ENCODE results near the gene GULP1. TPM values are rescaled to one million over a fixed set of nuclear protein-coding genes. Genes with fewer than 3 reads are reported as not detected.
A peak's percentile ranks its signal among the peaks of the same experiment; 100 is the strongest.

Gene GULP1
- total and polyA plus RNA-seq, 2 of the 13 experiments (the other 11 are each of a cell fraction or from before 2014, with no cell fraction given), result 0.15 TPM; not detected in 1

DNA sequence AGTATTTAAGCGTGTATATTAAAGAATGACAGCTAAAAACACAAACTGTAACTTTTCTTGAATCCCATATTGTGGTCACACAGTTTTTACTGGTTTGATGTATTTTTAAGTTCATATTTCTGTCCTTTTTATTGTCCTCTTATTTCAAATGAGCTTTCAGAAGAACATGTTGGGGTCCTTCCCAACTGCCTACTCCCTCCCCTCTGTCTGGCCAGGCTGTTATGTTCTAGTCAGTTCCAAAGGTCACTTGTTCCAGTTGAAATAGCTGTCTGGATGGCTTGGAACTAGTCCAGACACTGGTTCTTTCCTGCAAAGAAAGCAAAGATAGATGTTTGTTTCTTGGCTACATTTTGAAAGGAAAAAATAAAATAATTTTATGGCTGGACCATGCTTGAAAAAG, 306.9 kb downstream of the GULP1 start (continued):
- TF ChIP-seq, protein P1, sequence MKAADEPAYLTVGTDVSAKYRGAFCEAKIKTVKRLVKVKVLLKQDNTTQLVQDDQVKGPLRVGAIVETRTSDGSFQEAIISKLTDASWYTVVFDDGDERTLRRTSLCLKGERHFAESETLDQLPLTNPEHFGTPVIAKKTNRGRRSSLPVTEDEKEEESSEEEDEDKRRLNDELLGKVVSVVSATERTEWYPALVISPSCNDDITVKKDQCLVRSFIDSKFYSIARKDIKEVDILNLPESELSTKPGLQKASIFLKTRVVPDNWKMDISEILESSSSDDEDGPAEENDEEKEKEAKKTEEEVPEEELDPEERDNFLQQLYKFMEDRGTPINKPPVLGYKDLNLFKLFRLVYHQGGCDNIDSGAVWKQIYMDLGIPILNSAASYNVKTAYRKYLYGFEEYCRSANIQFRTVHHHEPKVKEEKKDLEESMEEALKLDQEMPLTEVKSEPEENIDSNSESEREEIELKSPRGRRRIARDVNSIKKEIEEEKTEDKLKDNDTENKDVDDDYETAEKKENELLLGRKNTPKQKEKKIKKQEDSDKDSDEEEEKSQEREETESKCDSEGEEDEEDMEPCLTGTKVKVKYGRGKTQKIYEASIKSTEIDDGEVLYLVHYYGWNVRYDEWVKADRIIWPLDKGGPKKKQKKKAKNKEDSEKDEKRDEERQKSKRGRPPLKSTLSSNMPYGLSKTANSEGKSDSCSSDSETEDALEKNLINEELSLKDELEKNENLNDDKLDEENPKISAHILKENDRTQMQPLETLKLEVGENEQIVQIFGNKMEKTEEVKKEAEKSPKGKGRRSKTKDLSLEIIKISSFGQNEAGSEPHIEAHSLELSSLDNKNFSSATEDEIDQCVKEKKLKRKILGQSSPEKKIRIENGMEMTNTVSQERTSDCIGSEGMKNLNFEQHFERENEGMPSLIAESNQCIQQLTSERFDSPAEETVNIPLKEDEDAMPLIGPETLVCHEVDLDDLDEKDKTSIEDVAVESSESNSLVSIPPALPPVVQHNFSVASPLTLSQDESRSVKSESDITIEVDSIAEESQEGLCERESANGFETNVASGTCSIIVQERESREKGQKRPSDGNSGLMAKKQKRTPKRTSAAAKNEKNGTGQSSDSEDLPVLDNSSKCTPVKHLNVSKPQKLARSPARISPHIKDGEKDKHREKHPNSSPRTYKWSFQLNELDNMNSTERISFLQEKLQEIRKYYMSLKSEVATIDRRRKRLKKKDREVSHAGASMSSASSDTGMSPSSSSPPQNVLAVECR (CRISPR knock-in tag; IDR thresholded peaks at IDR 0.05; ENCODE audit: borderline replicate concordance), result no peak
- TF ChIP-seq ZNF7 (CRISPR knock-in tag; IDR thresholded peaks at IDR 0.05), result no peak
- TF ChIP-seq HNF4A (CRISPR knock-in tag; IDR thresholded peaks at IDR 0.05), result peak; percentile 78
- TF ChIP-seq, protein P2, sequence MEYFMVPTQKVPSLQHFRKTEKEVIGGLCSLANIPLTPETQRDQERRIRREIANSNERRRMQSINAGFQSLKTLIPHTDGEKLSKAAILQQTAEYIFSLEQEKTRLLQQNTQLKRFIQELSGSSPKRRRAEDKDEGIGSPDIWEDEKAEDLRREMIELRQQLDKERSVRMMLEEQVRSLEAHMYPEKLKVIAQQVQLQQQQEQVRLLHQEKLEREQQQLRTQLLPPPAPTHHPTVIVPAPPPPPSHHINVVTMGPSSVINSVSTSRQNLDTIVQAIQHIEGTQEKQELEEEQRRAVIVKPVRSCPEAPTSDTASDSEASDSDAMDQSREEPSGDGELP (IDR thresholded peaks at IDR 0.05; ENCODE audit: borderline replicate concordance, low read depth), result no peak
- no peak for TF ChIP-seq PCBP1 (IDR thresholded peaks at IDR 0.05; ENCODE audit: borderline replicate concordance, low read depth, low read length)
- TF ChIP-seq ZNF644 (CRISPR knock-in tag; IDR thresholded peaks at IDR 0.05; ENCODE audit: low read depth), result peak; percentile 82; the same call in 1 of the 2 replicates
- TF ChIP-seq REST (IDR thresholded peaks at IDR 0.05; ENCODE audit: borderline replicate concordance in 1 of 2, low read depth in 1 of 2, low read length in 2 of 2), result no peak
- TF ChIP-seq MXD4 (CRISPR knock-in tag; IDR thresholded peaks at IDR 0.05), result no peak
- TF ChIP-seq NFE2L2 (IDR thresholded peaks at IDR 0.05; ENCODE audit: low read length), result no peak
- peak; percentile 72 for TF ChIP-seq HNF4G (IDR thresholded peaks at IDR 0.05; ENCODE audit: borderline replicate concordance, low read depth, low read length)
- TF ChIP-seq HNF4G (CRISPR knock-in tag; IDR thresholded peaks at IDR 0.05; ENCODE audit: borderline replicate concordance, low read depth), result no peak
- TF ChIP-seq ZNF451 (CRISPR knock-in tag; IDR thresholded peaks at IDR 0.05), result no peak
- no peak for TF ChIP-seq SRSF1 (optimal IDR thresholded peaks at IDR 0.05; ENCODE audit: low read depth, low read length)
- TF ChIP-seq PHF8 (CRISPR knock-in tag; IDR thresholded peaks at IDR 0.05), result no peak
- no peak for TF ChIP-seq MZF1 (CRISPR knock-in tag; IDR thresholded peaks at IDR 0.05; ENCODE audit: borderline replicate concordance)
- TF ChIP-seq ZNF281 (CRISPR knock-in tag; IDR thresholded peaks at IDR 0.05; ENCODE audit: borderline replicate concordance), result no peak
- no peak for TF ChIP-seq ZNF333 (CRISPR knock-in tag; IDR thresholded peaks at IDR 0.05; ENCODE audit: borderline replicate concordance)

All from HepG2 (cell line).